GM23248 (cell line): ENCODE measurements around the gene CDH13. TPM values are rescaled to one million over a fixed set of nuclear protein-coding genes. Genes with fewer than 3 reads are reported as not detected.

Experiments
- DNase-seq: peaks from one replicate; pipeline ENCODE4 v3.0.0-alpha.2; 2015
- H2AFZ ChIP-seq: fragments of 200-600 bp; sonication (generic); 2 replicates; pipeline ENCODE4 v1.6.1; 2016; ENCODE audit warnings: antibody characterized with exemption
- H3F3A ChIP-seq: fragments of 200-600 bp; sonication (generic); 2 replicates; pipeline ENCODE4 v1.6.1; 2016; ENCODE audit warnings: mild to moderate bottlenecking, antibody characterized with exemption, mixed run types; ENCODE audit not compliant: insufficient read depth
- H3K27ac ChIP-seq: fragments of 200-600 bp; sonication (generic); 2 replicates; pipeline ENCODE4 v1.5.1; 2016; ENCODE audit warnings: mild to moderate bottlenecking
- H3K27me3 ChIP-seq: fragments of 200-600 bp; sonication (generic); replicated peaks from 2 replicates; pipeline ENCODE4 v1.6.1; 2016; ENCODE audit warnings: mild to moderate bottlenecking; ENCODE audit not compliant: insufficient read depth
- H3K36me3 ChIP-seq: fragments of 200-600 bp; sonication (generic); 2 replicates; pipeline ENCODE4 v1.6.1; 2016; ENCODE audit warnings: low read depth, mild to moderate bottlenecking
- H3K4me1 ChIP-seq: fragments of 200-600 bp; sonication (generic); 2 replicates; pipeline ENCODE4 v1.6.1; 2016; ENCODE audit warnings: mild to moderate bottlenecking; ENCODE audit not compliant: insufficient read depth
- H3K4me2 ChIP-seq: fragments of 200-600 bp; sonication (generic); one replicate; pipeline ENCODE4 v1.6.1; 2016; ENCODE audit warnings: mild to moderate bottlenecking; ENCODE audit not compliant: unreplicated experiment
- H3K4me3 ChIP-seq: fragments of 200-600 bp; sonication (generic); 2 replicates; pipeline ENCODE4 v1.5.1; 2016; ENCODE audit warnings: mild to moderate bottlenecking
- H3K79me2 ChIP-seq: fragments of 200-600 bp; sonication (generic); 2 replicates; pipeline ENCODE4 v1.6.1; 2016; ENCODE audit warnings: mild to moderate bottlenecking; ENCODE audit not compliant: insufficient read depth
- H3K9ac ChIP-seq: fragments of 200-600 bp; sonication (generic); 2 replicates; pipeline ENCODE4 v1.6.1; 2016; ENCODE audit warnings: mild to moderate bottlenecking
- H3K9me2 ChIP-seq: fragments of 200-600 bp; sonication (generic); 2 replicates; pipeline ENCODE4 v1.6.1; 2016; ENCODE audit warnings: mixed run types, mild to moderate bottlenecking, moderate library complexity; ENCODE audit not compliant: insufficient read depth
- H3K9me3 ChIP-seq: fragments of 200-600 bp; sonication (generic); one replicate; pipeline ENCODE4 v1.6.1; 2017; ENCODE audit warnings: low read depth
- H4K20me1 ChIP-seq: fragments of 200-600 bp; sonication (generic); 2 replicates; pipeline ENCODE4 v1.6.0; 2016; ENCODE audit not compliant: insufficient read depth
- EZH2 ChIP-seq: fragments of 200-600 bp; sonication (generic); IDR thresholded peaks from 2 replicates; pipeline ENCODE4 v1.6.1; 2018; ENCODE audit warnings: antibody characterized with exemption, mild to moderate bottlenecking; ENCODE audit not compliant: insufficient read depth, poor library complexity, severe bottlenecking
- EZH2phosphoT487 ChIP-seq: fragments of 200-600 bp; sonication (generic); IDR thresholded peaks from 2 replicates; pipeline ENCODE4 v1.6.1; 2018; ENCODE audit warnings: antibody characterized with exemption, moderate library complexity, mild to moderate bottlenecking, low read depth; ENCODE audit not compliant: insufficient read depth
- WGBS, 2 experiments: methylation state at CpG; one replicate each; pipeline ENCODE4 v1.1.6; 2015 to 2017; ENCODE audit warnings: low lambda C conversion rate in 2 of 2, low coverage in 1 of 2; ENCODE audit errors: missing lambda C conversion rate in 2 of 2; 5-methylcytosine and 5-hydroxymethylcytosine counted together
- in situ Hi-C: fragments of 300-500 bp; cut with MboI; formaldehyde crosslinking; loops from 2 replicates; pipeline ENCODE4 v1.15.0; 2020
- polyA plus RNA-seq: library from polyadenylated mRNA; unstranded; fragments of >200 nt; fragmentation: Nextera tagmentation; extraction: Ambion mirVana; gene quantifications from 2 replicates; pipeline ENCODE4 v1.2.1, GENCODE V29; 2016
- total RNA-seq: library from RNA; depleted of rRNA; stranded (reverse); fragments of >200 nt; shearing (Covaris generic); gene quantifications from 2 replicates; pipeline ENCODE4 v1.2.3, GENCODE V29; 2014

The CDH13 gene
- total and polyA plus RNA-seq, 2 experiments from 2014 or later: 51.0 to 52.8 TPM

DNA sequence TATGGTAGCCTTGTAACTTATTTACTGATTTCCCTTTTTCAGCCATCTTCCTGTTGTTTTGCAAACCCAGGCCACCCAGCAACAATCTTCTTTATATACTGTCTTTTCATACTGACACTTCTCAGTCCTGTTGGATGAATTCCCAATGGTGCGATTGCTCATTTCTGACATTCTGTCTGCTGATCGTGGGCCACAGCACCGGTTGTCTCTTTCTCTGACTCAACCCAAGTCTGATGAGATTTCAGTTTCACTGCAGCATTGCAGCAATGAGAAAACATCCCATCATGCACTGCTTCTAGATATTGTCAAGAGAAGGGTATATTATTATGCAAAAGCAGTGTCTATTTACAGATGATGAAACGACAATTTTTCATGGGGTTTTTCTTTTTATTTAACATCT, 831.8 kb downstream of the CDH13 start:
- Histone ChIP-seq H2AFZ (peak overlapping the region; percentile 12; the same call in 1 of the 2 replicates), H3K9me2 (no peaks in the 10 kb centered on the region), H3K4me1 (peaks cover 10% of the 10 kb centered on the region), H3K4me2 (peak overlapping the region; percentile 15), H3K36me3 (no peaks in the 10 kb centered on the region), H3K4me3 (no peak overlapping the region), H3K27me3 (no peaks in the 10 kb centered on the region), H4K20me1 (no peaks in the 10 kb centered on the region), H3K9ac (no peak overlapping the region), H3F3A (peaks cover 16% of the 10 kb centered on the region), H3K27ac (peak overlapping the region; percentile 30), H3K9me3 (no peaks in the 10 kb centered on the region), H3K79me2 (no peaks in the 10 kb centered on the region)
- no peak for TF ChIP-seq EZH2phosphoT487
- no peak for TF ChIP-seq EZH2
- peak; percentile 81 for DNase-seq
- in situ Hi-C loops: no loop called here
- WGBS, 2 experiments: 27 to 28% methylated on average over 4 of the region's 4 CpGs

DNA sequence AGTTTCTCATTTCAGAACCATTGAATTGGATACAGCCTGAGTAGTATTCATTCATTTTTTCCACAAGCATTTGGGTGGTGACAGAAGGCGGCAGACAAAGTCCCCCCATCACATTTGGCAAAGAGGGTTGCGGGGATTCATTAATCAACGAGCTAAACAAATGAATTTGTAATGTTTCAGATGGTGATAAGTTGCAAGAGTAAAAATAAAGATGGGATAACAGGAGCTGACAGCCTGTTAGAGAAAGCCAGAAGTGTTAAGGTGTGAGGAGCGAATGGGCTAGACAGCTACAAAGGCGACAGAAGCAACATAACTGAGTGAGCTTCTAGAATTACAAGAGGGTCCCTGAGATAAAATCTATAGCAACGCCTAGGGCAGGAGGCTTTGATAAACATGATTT, 838.2 kb downstream of the CDH13 start:
- H3K9me3 ChIP-seq: no peaks in the 10 kb centered on the region
- no peaks in the 10 kb centered on the region for H3K9me2 ChIP-seq
- H3K4me3 ChIP-seq: no peak overlapping the region
- no peaks in the 10 kb centered on the region for H3K36me3 ChIP-seq
- no peaks in the 10 kb centered on the region for H3K79me2 ChIP-seq
- 76 to 78% methylated on average over 6 of the region's 6 CpGs for WGBS, 2 experiments
- no peak overlapping the region for H3K9ac ChIP-seq
- in situ Hi-C loops: no loop called here
- H3K4me2 ChIP-seq: no peak overlapping the region
- no peaks in the 10 kb centered on the region for H3F3A ChIP-seq
- TF ChIP-seq EZH2 (no peak), EZH2phosphoT487 (no peak)
- DNase-seq: no peak
- H3K27ac ChIP-seq: no peak overlapping the region
- H4K20me1 ChIP-seq: no peaks in the 10 kb centered on the region
- H2AFZ ChIP-seq: no peak overlapping the region
- no peaks in the 10 kb centered on the region for H3K27me3 ChIP-seq
- H3K4me1 ChIP-seq: peaks cover 3% of the 10 kb centered on the region

GRCh38 chr16:83470416-83470815, 843.6 kb downstream of the CDH13 start:
- Histone ChIP-seq H3K9me2 (no peaks in the 10 kb centered on the region), H3K9ac (no peak overlapping the region), H3K4me2 (peak overlapping the region; percentile 13), H3K27me3 (no peaks in the 10 kb centered on the region), H3K27ac (no peak overlapping the region), H3K9me3 (no peaks in the 10 kb centered on the region), H3F3A (no peaks in the 10 kb centered on the region), H4K20me1 (no peaks in the 10 kb centered on the region), H3K36me3 (no peaks in the 10 kb centered on the region), H2AFZ (no peak overlapping the region), H3K4me1 (peaks cover 13% of the 10 kb centered on the region), H3K79me2 (no peaks in the 10 kb centered on the region), H3K4me3 (no peak overlapping the region)
- 71 to 73% methylated on average over 3 of the region's 3 CpGs for WGBS, 2 experiments
- in situ Hi-C loops: no loop called here
- peak; percentile 64 for DNase-seq
- TF ChIP-seq EZH2 (no peak), EZH2phosphoT487 (no peak)

GRCh38 chr16:83472776-83473501, 846.2 kb downstream of the CDH13 start:
- TF ChIP-seq EZH2phosphoT487: no peak
- no peak for TF ChIP-seq EZH2
- Histone ChIP-seq H3K36me3 (no peaks in the 10 kb centered on the region), H3K27me3 (no peaks in the 10 kb centered on the region), H3K27ac (no peak overlapping the region), H3K9me3 (no peaks in the 10 kb centered on the region), H3K79me2 (no peaks in the 10 kb centered on the region), H3K4me3 (no peak overlapping the region), H3K4me1 (peaks cover 13% of the 10 kb centered on the region), H3F3A (no peaks in the 10 kb centered on the region), H2AFZ (no peak overlapping the region), H3K9me2 (no peaks in the 10 kb centered on the region), H4K20me1 (no peaks in the 10 kb centered on the region), H3K9ac (no peak overlapping the region), H3K4me2 (no peak overlapping the region)
- 23 to 24% methylated on average over 7 of the region's 7 CpGs for WGBS, 2 experiments
- peak; percentile 56 for DNase-seq
- in situ Hi-C loops: no loop called here
